ENCODE measurements around the gene ADGRG1. TPM values are rescaled to one million over a fixed set of nuclear protein-coding genes. Genes with fewer than 3 reads are reported as not detected.
"Not testable (repeated sequence)": the region's sequence is repeated elsewhere in the genome, so short reads cannot be mapped to it uniquely, and the experiment has no call there.

ADGRG1 gene
- total RNA-seq, 2 donors from 2014 or later = 10.7 to 34.3 TPM

DNA sequence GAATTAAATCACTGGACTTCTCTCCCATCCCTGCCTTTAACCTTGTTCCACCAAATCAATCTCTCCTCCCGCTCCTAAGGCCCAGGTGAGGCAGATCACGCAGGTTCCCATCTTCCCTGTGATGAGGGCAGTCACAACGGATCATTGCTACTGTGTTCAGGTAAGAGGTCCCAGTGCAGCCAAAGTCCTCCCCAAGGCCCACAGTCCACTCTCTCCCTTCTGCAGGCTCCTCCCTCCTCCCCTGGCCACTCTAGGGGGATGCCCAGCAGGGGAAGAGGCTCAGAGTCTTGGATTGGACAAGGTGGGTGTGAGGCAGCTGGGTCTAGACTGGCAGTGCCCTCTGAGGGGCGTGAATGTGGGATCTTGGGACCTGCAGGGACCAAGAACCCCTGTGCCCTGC is 37.1 kb downstream of the ADGRG1 start:
- H3K27me3 Mint-ChIP-seq = no peaks in the 10 kb centered on the region
- ATAC-seq (replicated peaks) = no peak
- no peaks in the 10 kb centered on the region for H3K9me3 Mint-ChIP-seq
- no peaks in the 10 kb centered on the region for H3K4me1 Mint-ChIP-seq
- H3K4me3 Mint-ChIP-seq = no peak overlapping the region
- no peaks in the 10 kb centered on the region for H3K36me3 Mint-ChIP-seq (ENCODE audit: low read depth)
- peak overlapping the region; percentile 36 for H3K27ac Mint-ChIP-seq

DNA sequence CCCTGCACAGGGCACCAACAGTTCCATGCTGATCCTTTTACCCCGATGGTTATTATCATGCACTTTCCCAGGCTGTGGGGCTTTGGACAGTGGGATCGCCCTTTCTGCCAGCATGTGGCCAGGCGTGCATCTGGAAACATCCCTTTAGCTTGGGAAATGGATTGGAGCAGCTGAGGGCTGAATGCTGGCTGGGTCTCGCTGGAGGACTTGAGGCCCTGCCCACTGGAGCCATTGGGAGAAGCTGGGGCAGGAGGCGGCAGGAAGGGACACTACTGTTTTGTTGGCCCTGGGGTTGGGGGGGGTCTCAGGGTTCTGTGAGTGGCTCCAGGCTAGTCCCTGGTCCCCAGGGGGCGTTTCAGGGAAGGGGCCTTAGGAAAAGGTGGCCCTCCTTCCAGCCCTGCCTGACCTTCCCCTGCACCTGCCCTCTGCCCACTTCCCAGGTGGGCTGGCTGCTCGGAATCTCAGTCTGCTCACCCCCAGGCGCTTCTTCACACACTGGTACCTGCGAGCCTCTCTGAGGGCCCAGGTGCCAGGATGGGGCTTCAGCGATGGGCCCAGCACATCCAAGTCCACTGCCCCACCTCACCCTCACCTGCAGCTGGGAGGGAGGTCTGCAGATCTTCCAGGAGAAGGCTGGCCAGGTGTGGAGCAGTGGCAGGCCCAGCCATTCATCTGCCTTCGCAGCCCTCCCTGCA is 38.1 kb downstream of the ADGRG1 start:
- no peaks in the 10 kb centered on the region for H3K9me3 Mint-ChIP-seq
- H3K4me3 Mint-ChIP-seq = no peak overlapping the region
- ATAC-seq (replicated peaks) = no peak
- peaks cover 1% of the 10 kb centered on the region for H3K27me3 Mint-ChIP-seq
- no peak overlapping the region for H3K27ac Mint-ChIP-seq
- H3K4me1 Mint-ChIP-seq = no peaks in the 10 kb centered on the region
- no peaks in the 10 kb centered on the region for H3K36me3 Mint-ChIP-seq (ENCODE audit: low read depth)

DNA sequence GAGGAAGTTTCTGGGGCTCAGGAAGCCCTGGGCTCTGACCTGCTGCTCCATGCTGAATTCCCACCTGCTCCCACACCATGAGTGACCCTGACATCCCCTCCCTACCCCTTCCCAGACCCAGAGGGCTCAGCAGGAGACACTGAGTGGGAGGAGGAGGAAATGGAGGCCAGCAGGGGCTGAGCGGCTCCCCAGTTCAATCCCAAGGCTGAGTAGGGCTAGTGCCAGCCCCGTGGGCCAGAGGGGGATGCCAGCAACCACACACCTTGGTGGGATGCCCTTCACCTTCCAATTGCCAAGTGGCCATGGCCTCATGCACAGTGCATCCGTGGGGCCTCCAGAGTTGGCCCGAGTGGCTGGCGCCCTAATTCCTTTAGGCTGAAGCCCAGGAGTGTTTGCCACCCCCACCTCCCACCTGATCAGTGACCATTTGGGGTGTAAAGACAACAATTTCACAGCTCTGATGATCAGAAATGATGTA is 38.7 kb downstream of the ADGRG1 start:
- Mint-ChIP-seq H3K27me3 (peaks cover 3% of the 10 kb centered on the region), H3K4me3 (no peak overlapping the region), H3K4me1 (no peaks in the 10 kb centered on the region), H3K36me3 (ENCODE audit: low read depth) (no peaks in the 10 kb centered on the region), H3K27ac (no peak overlapping the region), H3K9me3 (no peaks in the 10 kb centered on the region)
- ATAC-seq (replicated peaks) = no peak

DNA sequence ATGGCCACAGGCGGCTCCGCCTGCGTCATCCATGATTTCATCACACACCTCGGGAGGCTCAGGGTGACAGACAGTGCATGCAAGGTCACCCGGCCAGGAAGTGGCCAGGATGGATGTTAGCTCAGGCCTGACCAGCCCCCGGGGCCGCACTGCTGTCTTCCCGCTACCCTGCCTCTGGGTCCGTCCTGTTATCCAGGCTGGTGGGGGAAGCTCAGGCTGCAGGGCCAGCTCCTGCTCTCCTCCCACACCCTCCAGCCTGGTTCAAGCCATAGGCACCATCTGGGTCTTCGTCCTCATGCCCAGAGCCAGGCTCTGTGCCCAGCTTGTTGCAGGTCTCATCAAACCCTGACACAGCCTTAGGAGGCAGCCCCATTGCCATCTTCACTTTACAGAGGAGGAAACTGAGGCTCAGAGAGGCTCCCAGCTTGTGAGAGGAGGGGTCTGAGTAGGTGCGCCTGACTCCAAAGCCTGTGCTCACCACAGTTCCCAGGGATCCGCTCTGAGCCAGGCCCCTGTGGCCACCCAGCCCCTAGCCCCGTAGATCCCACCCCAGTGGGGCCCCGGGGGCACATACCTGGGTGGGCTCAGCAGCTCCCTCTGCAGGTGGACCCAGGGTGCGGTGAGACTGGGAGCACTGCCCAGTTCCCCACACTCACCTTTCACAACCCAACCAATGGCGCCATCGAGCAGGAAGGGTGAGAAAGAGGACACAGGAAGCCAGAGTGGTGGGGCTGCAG is 39.3 kb downstream of the ADGRG1 start:
- Mint-ChIP-seq H3K4me1 (no peaks in the 10 kb centered on the region), H3K27ac (no peak overlapping the region), H3K27me3 (peaks cover 3% of the 10 kb centered on the region), H3K4me3 (no peak overlapping the region), H3K9me3 (no peaks in the 10 kb centered on the region), H3K36me3 (ENCODE audit: low read depth) (no peaks in the 10 kb centered on the region)
- peak; percentile 7 for ATAC-seq (replicated peaks)

DNA sequence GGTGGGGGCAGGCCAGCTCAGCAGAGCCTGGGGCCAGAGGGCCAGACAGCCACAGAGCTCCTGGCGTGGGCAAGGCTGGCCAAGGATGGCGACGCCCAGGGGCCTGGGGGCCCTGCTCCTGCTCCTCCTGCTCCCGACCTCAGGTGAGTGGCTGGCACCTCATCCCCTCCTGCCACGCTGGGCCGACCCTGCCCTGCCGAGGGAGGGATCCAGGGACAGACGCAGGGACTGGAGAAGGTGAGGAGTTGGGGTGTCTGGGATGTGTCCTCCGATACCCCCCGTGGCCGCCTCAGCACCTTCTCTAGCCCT is 39.8 kb downstream of the ADGRG1 start, which contains the start of gene ADGRG3:
ADGRG3 (plus strand) TSS at position 44 of the 309 bp plus-strand sequence; CDS start at position 86, 42 bp downstream.
- no peak for ATAC-seq (replicated peaks)
- H3K4me3 Mint-ChIP-seq = no peak within 1 kb of the TSS
- H3K4me1 Mint-ChIP-seq = no peaks in the 10 kb centered on the region
- H3K27me3 Mint-ChIP-seq = peaks cover 3% of the 10 kb centered on the region
- no peaks in the 10 kb centered on the region for H3K36me3 Mint-ChIP-seq (ENCODE audit: low read depth)
- H3K27ac Mint-ChIP-seq = peak within 1 kb of the TSS; percentile 29
- no peaks in the 10 kb centered on the region for H3K9me3 Mint-ChIP-seq

DNA sequence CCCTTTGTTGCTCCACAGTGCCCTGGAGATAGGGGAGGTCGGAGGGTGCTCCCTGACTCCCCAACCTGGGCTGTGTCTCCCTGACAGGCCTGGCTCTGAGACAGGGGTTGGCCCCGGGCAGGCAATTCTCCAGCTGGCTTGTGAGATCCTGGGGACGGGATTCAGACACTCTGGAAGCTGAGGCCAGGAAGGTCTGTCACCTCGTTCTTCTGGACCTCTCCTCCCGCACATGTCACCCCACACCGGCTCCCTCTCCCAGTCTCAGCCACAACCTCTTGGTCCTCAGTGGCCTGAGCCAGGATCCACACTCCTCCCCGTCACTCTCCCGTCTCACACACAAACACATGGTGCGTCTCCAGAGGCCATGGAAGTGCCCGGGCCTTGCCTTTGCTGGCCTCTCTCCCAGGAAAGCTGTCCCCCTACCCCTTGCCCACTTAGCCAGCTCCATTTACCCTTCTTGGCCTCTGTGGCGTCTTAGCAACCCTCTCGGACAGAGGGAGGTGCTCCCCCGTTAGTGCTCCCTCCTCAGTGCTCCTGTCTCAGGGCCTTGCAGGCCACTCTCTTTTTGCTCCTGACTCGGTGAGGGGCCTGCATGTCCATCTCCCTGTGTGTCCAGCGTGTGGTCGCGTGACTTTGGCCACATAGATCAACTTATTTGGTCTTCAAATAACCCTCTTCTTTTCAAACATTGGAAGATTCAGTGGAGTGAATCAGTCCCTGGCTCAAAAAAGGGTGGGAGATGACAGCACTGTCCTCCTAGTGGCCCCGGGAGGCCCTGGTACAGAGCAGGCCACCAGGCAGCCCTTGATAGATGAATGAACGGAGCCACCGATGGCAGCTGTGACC is 40.4 kb downstream of the ADGRG1 start:
- Mint-ChIP-seq H3K9me3 (no peaks in the 10 kb centered on the region), H3K36me3 (ENCODE audit: low read depth) (no peaks in the 10 kb centered on the region), H3K27ac (peak overlapping the region; percentile 29), H3K4me1 (no peaks in the 10 kb centered on the region), H3K27me3 (peaks cover 6% of the 10 kb centered on the region), H3K4me3 (no peak overlapping the region)
- no peak for ATAC-seq (replicated peaks)

DNA sequence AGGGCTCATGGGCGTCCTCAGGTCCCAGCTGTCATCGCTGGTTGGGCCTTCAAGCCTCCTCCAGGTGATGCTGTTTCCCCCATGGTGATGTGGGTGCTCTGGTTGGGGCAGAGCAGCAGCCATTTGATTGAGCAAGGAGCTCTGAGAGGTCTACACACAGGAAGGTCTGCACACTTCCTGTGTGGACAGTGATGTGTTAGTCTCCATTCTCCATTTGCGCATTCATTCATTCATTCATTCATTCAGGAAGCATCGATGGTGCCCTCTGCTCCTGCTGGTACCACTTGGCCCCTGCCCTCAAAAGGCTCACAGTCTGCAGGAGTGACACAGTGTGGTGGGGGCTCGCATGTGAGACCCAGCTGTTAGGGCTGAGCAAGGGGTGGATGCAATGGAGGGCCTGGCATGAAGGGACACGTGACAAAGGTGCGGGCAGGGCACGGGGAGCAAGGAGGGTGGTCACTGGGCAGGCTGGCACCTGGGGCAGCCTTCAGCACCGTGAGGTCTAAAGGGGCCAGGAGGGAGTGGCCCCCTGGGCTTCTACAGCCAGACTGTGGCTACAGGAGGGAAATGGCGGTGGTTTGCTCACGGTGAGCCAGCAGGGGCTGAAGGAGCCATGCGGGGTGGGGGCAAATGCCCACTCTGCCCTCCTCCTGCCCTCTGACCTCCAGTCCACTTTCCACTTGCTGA is 41.2 kb downstream of the ADGRG1 start:
- Mint-ChIP-seq H3K27me3 (peaks cover 9% of the 10 kb centered on the region), H3K4me1 (no peaks in the 10 kb centered on the region), H3K27ac (no peak overlapping the region), H3K36me3 (ENCODE audit: low read depth) (no peaks in the 10 kb centered on the region), H3K4me3 (no peak overlapping the region), H3K9me3 (no peaks in the 10 kb centered on the region)
- ATAC-seq (replicated peaks) = no peak

DNA sequence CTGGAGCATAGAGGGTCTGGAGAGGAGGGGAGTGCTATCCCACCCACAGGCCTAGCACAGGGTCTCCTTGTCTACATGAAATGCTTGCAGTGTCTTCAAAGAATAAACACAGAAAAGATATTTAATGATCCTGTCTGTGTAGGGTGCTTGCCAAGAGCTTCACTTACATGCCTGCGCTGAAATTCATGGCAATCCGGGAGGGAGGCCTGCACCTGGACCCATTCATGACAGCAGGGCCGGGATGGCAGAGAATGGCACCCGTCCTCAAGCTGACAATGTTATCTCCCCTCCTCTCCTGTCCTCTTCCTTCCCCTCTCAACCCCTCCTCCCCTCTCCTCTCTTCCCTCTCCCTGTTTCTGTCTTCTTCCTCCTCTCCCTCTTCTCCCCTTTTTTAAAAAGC is 41.8 kb downstream of the ADGRG1 start:
- Mint-ChIP-seq H3K27ac (no peak overlapping the region), H3K4me3 (no peak overlapping the region), H3K4me1 (no peaks in the 10 kb centered on the region), H3K9me3 (no peaks in the 10 kb centered on the region), H3K36me3 (ENCODE audit: low read depth) (no peaks in the 10 kb centered on the region), H3K27me3 (peaks cover 9% of the 10 kb centered on the region)
- no peak for ATAC-seq (replicated peaks)

DNA sequence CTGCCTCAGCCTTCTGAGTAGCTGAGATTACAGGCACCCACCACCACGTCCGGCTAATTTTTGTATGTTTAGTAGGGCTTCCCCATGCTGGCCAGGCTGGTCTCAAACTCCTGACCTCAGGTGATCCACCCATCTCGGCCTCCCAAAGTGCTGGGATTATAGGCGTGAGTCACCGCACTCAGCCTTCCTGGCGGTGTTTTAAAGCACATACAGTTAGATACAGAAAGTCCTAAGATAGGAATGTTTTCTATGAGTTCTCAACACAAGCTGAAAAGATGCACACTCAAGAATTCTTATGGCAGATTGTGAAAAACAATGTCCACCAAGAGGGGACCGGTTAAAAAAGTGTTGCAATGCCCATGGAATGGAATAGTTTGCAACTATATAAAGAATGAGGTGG is 43.0 kb downstream of the ADGRG1 start:
- not testable (repeated sequence) for H3K36me3 Mint-ChIP-seq (ENCODE audit: low read depth); ATAC-seq (replicated peaks); H3K27me3 Mint-ChIP-seq; H3K27ac Mint-ChIP-seq; H3K4me3 Mint-ChIP-seq; H3K9me3 Mint-ChIP-seq; H3K4me1 Mint-ChIP-seq

DNA sequence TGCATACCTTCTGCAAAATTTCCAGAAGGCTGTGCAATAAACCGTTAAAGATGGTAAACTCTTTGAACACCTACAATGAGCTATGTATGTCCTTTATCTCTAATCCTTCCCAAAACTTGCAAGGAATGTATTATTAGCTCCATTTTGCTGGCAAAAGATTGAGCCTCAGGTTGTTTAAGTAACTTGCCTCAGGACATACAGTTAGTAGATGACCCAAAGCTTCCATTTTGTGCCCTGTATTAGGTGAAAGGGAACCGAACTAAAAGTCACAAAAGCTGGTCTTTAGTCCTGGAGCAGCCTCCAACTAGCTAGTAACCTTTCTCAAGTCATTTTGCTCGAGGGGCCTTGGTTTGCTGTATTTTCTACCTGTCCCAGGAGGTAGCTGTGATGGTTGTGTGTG is 44.0 kb downstream of the ADGRG1 start:
- H3K4me3 Mint-ChIP-seq = no peak overlapping the region
- no peak for ATAC-seq (replicated peaks)
- no peaks in the 10 kb centered on the region for H3K4me1 Mint-ChIP-seq
- no peaks in the 10 kb centered on the region for H3K36me3 Mint-ChIP-seq (ENCODE audit: low read depth)
- H3K27me3 Mint-ChIP-seq = peaks cover 9% of the 10 kb centered on the region
- H3K27ac Mint-ChIP-seq = no peak overlapping the region
- H3K9me3 Mint-ChIP-seq = no peaks in the 10 kb centered on the region

DNA sequence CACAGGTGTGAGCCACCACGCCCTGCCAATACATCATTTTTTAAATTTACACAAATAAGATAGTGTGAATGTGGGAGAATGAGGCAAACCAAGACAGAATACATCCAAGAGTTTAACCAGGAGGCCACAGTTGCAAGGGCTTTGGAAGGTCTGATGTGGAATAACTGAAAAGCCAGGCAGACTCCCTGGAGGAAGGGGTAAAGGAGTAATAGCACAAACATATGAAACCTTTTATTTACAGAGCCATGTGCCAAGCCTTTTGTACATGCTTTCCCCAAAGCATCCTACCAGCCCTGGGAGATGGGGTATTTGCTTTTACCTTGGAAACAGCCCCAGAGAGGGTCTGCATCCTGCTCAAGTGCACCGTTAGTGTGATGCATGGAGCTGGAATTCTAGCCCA is 44.4 kb downstream of the ADGRG1 start:
- H3K4me3 Mint-ChIP-seq = no peak overlapping the region
- peaks cover 9% of the 10 kb centered on the region for H3K27me3 Mint-ChIP-seq
- no peak for ATAC-seq (replicated peaks)
- no peaks in the 10 kb centered on the region for H3K9me3 Mint-ChIP-seq
- H3K4me1 Mint-ChIP-seq = no peaks in the 10 kb centered on the region
- no peaks in the 10 kb centered on the region for H3K36me3 Mint-ChIP-seq (ENCODE audit: low read depth)
- no peak overlapping the region for H3K27ac Mint-ChIP-seq

DNA sequence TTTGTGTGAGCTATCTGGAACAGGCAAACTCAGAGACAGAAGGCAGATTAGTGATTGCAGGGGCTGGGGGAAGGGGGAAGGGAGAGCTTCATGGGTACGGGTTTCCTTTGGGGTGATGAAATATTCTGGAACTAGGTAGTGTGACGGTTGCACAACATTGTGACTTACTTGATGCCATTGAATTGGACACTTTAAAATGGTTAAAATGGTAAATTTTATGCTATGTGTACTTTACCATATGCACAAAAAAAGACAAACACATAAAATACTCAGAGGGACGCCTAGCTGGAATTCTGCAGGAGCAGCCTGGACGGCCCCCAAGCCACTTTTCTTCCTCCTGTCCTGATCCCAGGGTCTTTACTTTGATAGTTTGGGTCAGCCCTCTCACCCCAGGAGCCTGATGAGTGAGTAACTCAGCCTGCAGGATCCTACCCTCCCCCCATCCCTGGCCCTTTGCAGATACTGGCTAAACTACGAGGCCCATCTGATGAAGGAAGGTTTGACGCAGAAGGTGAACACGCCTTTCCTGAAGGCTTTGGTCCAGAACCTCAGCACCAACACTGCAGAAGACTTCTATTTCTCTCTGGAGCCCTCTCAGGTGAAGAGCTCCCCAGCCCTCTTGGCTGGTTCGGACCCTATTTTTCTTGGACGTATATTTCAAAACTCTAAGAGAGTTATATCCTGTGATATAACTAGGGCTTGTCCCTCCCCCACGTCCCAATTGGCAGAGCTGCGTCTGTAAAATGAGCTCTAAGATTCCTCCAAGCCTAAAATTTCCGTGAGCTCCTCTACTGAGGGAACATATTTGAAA is 47.5 kb downstream of the ADGRG1 start:
- H3K36me3 Mint-ChIP-seq (ENCODE audit: low read depth) = no peaks in the 10 kb centered on the region
- H3K27me3 Mint-ChIP-seq = peaks cover 9% of the 10 kb centered on the region
- H3K4me3 Mint-ChIP-seq = no peak overlapping the region
- no peak for ATAC-seq (replicated peaks)
- H3K9me3 Mint-ChIP-seq = no peaks in the 10 kb centered on the region
- H3K27ac Mint-ChIP-seq = no peak overlapping the region
- no peaks in the 10 kb centered on the region for H3K4me1 Mint-ChIP-seq

DNA sequence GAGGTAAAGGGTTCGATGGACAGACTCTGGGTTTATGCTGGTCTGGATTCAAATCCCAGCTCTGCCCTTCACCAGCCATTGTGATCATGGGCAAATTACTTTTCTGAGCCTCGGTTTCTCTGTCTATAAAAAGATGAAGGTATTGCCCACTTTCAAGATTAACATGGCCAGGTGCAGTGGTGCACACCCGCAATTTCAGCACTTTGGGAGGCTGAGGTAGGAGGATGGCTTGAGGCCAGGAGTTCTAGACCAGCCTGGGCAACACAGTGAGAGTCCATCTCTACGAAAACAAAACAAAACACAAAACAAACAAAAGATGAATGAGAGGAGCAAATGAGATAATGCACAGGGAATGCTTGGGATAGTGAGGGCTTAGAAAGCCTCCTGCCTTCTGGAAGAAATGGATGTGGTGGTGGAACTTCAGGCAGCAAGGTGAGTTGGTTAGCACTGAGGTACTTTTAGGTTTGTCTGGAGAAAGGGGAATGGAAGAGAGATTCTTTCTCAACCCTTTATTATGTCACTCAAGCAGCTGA is 48.2 kb downstream of the ADGRG1 start:
- H3K27me3 Mint-ChIP-seq = peaks cover 7% of the 10 kb centered on the region
- no peak overlapping the region for H3K27ac Mint-ChIP-seq
- no peak overlapping the region for H3K4me3 Mint-ChIP-seq
- no peaks in the 10 kb centered on the region for H3K4me1 Mint-ChIP-seq
- ATAC-seq (replicated peaks) = no peak
- H3K36me3 Mint-ChIP-seq (ENCODE audit: low read depth) = no peaks in the 10 kb centered on the region
- no peaks in the 10 kb centered on the region for H3K9me3 Mint-ChIP-seq
